DOHH2 (cell line): ENCODE measurements around the gene HLA-DPA1.

ENCODE experiments used
- EZH2phosphoT487 ChIP-seq: fragments of 200-600 bp; sonication (generic); IDR thresholded peaks from 2 replicates; pipeline ENCODE4 v1.6.1; 2017; ENCODE audit warnings: borderline replicate concordance, mild to moderate bottlenecking, antibody characterized with exemption, low read length, moderate library complexity, mixed read lengths
- TF ChIP-seq, protein P1 (sequence below): fragments of 200-600 bp; sonication (generic); IDR thresholded peaks from one replicate; pipeline ENCODE4 v1.5.1; 2014; ENCODE audit warnings: antibody characterized with exemption, mild to moderate bottlenecking, low read depth, low read length; ENCODE audit not compliant: poor library complexity, severe bottlenecking

DNA sequence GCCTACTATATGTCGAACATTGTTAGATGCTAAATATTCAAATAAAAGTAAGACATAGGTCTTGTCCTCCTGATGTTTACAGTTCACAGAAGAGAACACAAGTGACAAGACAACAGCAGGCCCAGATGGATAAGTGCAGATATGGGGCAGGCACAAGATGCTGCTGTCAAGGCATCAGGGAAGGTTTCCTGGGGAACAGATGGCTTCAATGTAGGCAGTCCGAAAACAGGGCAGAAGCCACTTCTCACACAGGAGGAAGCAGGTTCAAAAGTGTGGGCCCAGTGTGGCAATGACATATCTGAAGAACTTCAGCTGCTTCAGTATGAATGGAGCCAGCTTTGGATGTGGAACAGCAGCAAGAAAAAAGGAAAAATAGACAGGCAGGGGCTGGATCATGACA, 34.9 kb upstream of the HLA-DPA1 start:
- TF ChIP-seq, protein P1, sequence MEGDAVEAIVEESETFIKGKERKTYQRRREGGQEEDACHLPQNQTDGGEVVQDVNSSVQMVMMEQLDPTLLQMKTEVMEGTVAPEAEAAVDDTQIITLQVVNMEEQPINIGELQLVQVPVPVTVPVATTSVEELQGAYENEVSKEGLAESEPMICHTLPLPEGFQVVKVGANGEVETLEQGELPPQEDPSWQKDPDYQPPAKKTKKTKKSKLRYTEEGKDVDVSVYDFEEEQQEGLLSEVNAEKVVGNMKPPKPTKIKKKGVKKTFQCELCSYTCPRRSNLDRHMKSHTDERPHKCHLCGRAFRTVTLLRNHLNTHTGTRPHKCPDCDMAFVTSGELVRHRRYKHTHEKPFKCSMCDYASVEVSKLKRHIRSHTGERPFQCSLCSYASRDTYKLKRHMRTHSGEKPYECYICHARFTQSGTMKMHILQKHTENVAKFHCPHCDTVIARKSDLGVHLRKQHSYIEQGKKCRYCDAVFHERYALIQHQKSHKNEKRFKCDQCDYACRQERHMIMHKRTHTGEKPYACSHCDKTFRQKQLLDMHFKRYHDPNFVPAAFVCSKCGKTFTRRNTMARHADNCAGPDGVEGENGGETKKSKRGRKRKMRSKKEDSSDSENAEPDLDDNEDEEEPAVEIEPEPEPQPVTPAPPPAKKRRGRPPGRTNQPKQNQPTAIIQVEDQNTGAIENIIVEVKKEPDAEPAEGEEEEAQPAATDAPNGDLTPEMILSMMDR: no peak
- no peak for TF ChIP-seq EZH2phosphoT487
